HG03378 (cell line): ENCODE measurements around the gene MSANTD1.

Experiments
- ATAC-seq: cut with Tn5 transposase; IDR thresholded peaks from one replicate; pipeline ENCODE4 v1.9.1; 2021; ENCODE audit warnings: mild to moderate bottlenecking, moderate library complexity; ENCODE audit not compliant: unreplicated experiment

MSANTD1 gene

GRCh38 chr4:3248811-3249661, at the start of gene MSANTD1:
TSS of gene MSANTD1 (plus strand) at chr4:3249159. CDS start at chr4:3249223, 64 bp downstream.
- ATAC-seq = no peak

DNA sequence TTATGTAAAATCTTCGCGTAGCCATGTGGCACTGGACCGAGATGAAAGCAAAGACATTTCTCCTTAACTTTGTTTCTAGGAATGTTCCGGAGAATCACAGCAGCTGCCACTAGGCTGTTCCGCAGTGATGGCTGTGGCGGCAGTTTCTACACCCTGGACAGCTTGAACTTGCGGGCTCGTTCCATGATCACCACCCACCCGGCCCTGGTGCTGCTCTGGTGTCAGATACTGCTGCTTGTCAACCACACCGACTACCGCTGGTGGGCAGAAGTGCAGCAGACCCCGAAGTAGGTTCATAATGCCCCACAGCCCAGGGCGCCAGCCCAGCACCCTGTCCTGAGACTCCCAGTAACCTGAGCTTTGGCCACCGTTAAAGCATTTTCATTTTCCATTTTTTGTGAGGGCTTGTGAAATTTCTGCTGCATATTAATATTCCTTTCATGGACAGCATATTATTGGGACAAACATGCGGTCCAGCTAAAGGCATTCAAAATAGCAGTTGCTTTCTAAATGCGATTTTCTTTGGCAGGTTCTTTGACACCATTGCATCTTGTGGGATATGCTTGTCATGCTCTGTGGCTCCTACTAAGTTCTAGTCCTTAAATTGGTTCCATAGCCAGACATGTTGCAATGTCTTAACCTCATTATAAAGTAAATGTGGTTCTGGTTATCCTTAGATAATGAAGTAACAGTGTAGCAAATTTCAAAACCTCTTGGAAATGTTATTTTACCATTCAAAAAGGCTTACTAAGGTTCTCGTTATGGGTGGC, 49.1 kb upstream of the MSANTD1 start:
- no peak for ATAC-seq

GRCh38 chr4:3200423-3201090, 48.4 kb upstream of the MSANTD1 start:
- ATAC-seq = no peak

GRCh38 chr4:3201718-3202702, 46.9 kb upstream of the MSANTD1 start:
- peak; percentile 68 for ATAC-seq

- no peak for ATAC-seq
These were observed 45.8 kb upstream of the MSANTD1 start for GRCh38 chr4:3202836-3203820.

DNA sequence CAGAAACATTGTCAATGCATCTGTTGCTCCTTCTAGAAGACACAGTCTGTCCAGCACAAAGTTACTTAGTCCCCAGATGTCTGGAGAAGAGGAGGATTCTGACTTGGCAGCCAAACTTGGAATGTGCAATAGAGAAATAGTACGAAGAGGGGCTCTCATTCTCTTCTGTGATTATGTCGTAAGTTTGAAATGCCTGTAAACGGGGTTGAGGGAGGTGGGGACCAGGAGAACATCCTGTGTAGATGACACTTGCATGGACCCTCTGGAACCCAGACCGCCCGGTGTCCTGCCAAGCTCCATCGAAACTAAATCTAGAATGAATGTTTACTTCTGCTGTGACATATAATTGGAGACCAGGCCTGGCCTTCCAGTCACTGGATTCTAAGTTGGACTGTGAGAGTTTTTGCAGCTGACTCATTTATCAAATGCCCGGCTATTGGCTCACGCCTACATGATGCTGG, 45.0 kb upstream of the MSANTD1 start:
- ATAC-seq = no peak

DNA sequence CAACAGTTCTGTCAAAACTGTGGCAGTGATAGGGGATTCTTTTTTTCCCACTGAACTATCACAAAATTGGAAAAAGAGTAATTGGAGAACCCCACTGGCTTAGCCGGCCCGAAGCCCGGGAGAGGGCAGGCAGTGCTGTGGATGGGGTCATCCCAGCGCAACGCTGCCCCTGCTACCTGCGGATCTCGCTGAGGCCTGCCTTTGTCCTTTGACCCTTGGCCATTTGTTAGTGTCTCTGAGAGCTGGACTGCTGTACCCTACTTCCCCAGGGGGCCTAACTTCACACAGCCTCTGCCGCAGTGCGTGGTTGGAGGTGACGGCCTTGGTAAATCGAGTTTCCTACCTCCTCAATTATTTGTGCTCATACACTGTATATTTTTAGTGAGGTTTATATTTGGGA, 43.0 kb upstream of the MSANTD1 start:
- no peak for ATAC-seq

- no peak for ATAC-seq
These were observed 42.4 kb upstream of the MSANTD1 start for GRCh38 chr4:3206439-3207100.

- no peak for ATAC-seq
These were observed 41.4 kb upstream of the MSANTD1 start for GRCh38 chr4:3207531-3208037.

GRCh38 chr4:3208826-3209225, 40.1 kb upstream of the MSANTD1 start:
- ATAC-seq = no peak

- ATAC-seq = no peak
These were observed 39.2 kb upstream of the MSANTD1 start for GRCh38 chr4:3209551-3210325.

DNA sequence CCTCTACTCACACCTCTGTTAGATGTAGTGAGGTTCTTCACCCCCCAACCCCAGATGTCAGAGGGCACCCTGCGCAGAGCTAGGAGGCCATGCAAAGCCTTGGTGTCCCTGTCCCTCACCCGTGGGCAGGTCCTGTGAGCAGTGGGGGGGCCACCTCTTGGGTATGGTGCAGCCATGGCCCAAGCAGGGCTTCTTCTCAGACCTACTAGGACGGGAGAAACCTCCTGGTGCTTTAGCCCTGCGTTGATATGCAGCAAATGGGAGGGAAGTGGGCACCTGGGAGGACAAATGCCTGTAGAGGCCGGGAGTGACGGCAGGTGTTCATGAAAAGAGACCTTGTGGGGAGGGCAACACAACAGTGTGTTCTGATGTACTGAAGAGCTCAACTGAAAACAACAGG, 38.5 kb upstream of the MSANTD1 start:
- ATAC-seq = no peak

DNA sequence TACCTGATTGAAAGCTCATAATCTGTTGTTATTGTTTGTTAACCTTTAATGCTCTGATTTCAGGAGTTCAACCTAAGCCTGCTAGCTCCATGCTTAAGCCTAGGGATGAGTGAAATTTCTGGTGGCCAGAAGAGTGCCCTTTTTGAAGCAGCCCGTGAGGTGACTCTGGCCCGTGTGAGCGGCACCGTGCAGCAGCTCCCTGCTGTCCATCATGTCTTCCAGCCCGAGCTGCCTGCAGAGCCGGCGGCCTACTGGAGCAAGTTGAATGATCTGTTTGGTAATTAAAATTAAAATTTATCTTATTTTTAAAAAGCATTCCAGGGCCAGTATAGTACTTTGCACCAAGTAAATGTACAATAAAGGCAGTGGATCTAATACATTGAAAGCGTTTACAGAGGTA, 37.1 kb upstream of the MSANTD1 start:
- ATAC-seq = no peak

GRCh38 chr4:3212391-3213105, 36.4 kb upstream of the MSANTD1 start:
- ATAC-seq = no peak

- ATAC-seq = no peak
These were observed 35.9 kb upstream of the MSANTD1 start for GRCh38 chr4:3213106-3213425.

DNA sequence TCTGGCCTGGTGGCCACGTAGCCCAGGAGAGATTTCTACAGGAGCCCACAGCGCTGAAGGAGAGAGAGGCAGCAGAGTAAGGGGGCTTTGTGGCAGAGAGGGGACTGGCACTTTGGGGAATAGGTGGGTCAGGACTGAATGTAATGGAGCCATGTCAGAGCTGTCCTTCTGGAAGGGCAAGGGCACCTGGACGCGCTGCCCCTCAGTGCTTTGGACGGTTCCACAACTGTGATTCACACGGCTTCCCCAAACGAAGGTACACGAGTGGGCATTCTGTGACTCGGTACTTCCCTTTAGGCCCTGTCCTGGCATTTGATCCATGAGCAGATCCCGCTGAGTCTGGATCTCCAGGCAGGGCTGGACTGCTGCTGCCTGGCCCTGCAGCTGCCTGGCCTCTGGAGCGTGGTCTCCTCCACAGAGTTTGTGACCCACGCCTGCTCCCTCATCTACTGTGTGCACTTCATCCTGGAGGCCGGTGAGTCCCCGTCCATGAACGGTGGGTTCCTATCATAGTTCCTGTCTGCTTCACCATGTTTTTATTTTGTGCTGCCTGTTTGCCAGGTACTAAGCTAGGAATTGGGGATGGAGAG, 35.2 kb upstream of the MSANTD1 start:
- ATAC-seq = no peak

GRCh38 chr4:3215256-3215655, 33.7 kb upstream of the MSANTD1 start:
- ATAC-seq = no peak
